ENCODE results near the gene STX2. TPM values are rescaled to one million over a fixed set of nuclear protein-coding genes. Genes with fewer than 3 reads are reported as not detected.

STX2 gene
- total RNA-seq, 1 donor, result 58.3 TPM

GRCh38 chr12:130768120-130768519 is 70.9 kb downstream of the STX2 start:
- no peak overlapping the region for H3K4me3 ChIP-seq (ENCODE audit: low read depth, low read length)
- TF ChIP-seq, protein P1, sequence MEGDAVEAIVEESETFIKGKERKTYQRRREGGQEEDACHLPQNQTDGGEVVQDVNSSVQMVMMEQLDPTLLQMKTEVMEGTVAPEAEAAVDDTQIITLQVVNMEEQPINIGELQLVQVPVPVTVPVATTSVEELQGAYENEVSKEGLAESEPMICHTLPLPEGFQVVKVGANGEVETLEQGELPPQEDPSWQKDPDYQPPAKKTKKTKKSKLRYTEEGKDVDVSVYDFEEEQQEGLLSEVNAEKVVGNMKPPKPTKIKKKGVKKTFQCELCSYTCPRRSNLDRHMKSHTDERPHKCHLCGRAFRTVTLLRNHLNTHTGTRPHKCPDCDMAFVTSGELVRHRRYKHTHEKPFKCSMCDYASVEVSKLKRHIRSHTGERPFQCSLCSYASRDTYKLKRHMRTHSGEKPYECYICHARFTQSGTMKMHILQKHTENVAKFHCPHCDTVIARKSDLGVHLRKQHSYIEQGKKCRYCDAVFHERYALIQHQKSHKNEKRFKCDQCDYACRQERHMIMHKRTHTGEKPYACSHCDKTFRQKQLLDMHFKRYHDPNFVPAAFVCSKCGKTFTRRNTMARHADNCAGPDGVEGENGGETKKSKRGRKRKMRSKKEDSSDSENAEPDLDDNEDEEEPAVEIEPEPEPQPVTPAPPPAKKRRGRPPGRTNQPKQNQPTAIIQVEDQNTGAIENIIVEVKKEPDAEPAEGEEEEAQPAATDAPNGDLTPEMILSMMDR (IDR thresholded peaks at IDR 0.05; ENCODE audit: insufficient read depth, low read depth, low read length), result no peak
- no peak for DNase-seq (ENCODE audit: low read depth)

DNA sequence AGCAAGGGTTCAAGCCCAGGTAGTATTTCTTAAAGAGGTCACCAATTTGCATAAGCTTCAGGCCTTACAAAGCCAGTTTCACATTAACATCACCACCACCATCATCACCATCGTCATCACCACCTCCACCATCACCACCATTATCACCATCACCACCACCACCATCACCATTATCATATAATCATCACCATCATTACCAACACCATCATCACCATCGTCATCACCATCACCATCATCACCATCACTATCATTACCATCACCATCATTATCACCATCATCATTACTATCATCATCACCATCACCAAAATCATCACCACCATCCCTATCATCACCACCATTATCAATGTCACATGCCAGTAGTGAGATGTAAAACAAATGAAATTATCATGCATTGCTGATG is 72.6 kb downstream of the STX2 start:
- no peak overlapping the region for H3K4me3 ChIP-seq (ENCODE audit: low read depth, low read length)
- DNase-seq (ENCODE audit: low read depth), result no peak
- TF ChIP-seq, protein P1 (IDR thresholded peaks at IDR 0.05; ENCODE audit: insufficient read depth, low read depth, low read length), result no peak

DNA sequence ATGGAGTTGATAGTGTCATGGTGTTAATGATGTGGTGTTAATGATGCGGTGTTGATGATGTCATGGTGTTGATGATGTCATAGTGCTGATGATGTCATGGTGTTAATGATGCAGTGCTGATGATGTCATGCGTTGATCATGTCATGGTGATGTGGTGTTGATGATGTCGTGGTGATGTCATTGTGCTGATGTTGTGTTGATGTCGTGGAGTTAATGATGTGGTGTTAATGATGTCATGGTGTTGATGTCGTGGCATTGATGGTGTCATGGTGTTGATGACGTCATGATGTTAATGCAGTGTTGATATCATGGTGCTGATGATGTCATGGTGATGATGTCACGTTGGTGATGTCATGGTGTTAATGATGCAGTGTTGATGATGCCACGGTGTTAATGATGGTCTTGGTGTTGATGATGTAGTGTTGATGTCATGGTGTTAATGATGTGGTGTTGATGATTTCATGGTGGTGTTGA is 73.8 kb downstream of the STX2 start:
- no peak overlapping the region for H3K4me3 ChIP-seq (ENCODE audit: low read depth, low read length)
- TF ChIP-seq, protein P1 (IDR thresholded peaks at IDR 0.05; ENCODE audit: insufficient read depth, low read depth, low read length), result no peak
- DNase-seq (ENCODE audit: low read depth), result peak; percentile 51

- DNase-seq (ENCODE audit: low read depth), result peak; percentile 63
- no peak overlapping the region for H3K4me3 ChIP-seq (ENCODE audit: low read depth, low read length)
- TF ChIP-seq, protein P1 (IDR thresholded peaks at IDR 0.05; ENCODE audit: insufficient read depth, low read depth, low read length), result no peak
Measured at GRCh38 chr12:130764475-130765185, 74.4 kb downstream of the STX2 start.

- TF ChIP-seq, protein P1 (IDR thresholded peaks at IDR 0.05; ENCODE audit: insufficient read depth, low read depth, low read length), result no peak
- peak; percentile 39 for DNase-seq (ENCODE audit: low read depth)
Measured at GRCh38 chr12:130764073-130764472, 75.0 kb downstream of the STX2 start.

DNA sequence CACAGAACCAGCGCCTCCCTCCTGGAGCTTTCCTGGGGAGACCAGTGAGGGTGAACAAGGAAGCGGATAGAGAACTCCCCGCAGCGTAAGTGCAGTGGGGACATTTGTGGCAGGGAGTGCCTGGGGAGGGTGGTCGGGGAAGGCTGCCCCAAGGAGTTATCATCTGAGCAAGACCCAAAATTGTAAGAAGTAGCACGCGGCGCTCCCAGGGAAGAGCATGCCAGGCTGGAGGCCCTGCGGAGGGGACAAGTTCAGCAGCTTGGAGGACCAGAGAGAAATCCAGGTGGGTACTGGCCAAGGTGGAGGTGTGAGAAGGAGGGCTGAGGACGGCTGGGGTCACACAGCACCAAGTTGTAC is 76.8 kb downstream of the STX2 start:
- H3K4me3 ChIP-seq (ENCODE audit: low read depth, low read length), result no peak overlapping the region
- DNase-seq (ENCODE audit: low read depth), result no peak
- TF ChIP-seq, protein P1 (IDR thresholded peaks at IDR 0.05; ENCODE audit: insufficient read depth, low read depth, low read length), result no peak

More at GRCh38 chr12:130764073-130764472, 75.0 kb downstream of the STX2 start:
- H3K4me3 ChIP-seq (ENCODE audit: low read depth, low read length), result no peak overlapping the region
